Mesendoderm (in vitro differentiated cells): Measurements from ENCODE around the gene HAUS2.
A peak's percentile ranks its signal among the peaks of the same experiment; 100 is the strongest.

Source experiments
- DNase-seq: peaks from one replicate; pipeline ENCODE4 v3.0.0; 2013
- H2AK5ac ChIP-seq: 2 replicates; pipeline ENCODE4 v1.6.1; 2013; ENCODE audit warnings: low read length, inconsistent platforms
- H2BK120ac ChIP-seq: 2 replicates; pipeline ENCODE4 v1.6.1; 2013; ENCODE audit warnings: low read depth, mild to moderate bottlenecking, low read length, moderate library complexity, mixed read lengths
- H2BK15ac ChIP-seq: replicated peaks from 2 replicates; pipeline ENCODE4 v1.6.1; 2013; ENCODE audit warnings: low read depth, mild to moderate bottlenecking, moderate library complexity
- H2BK5ac ChIP-seq: 2 replicates; pipeline ENCODE4 v1.6.1; 2013; ENCODE audit warnings: low read length, inconsistent platforms
- H3K18ac ChIP-seq: 2 replicates; pipeline ENCODE4 v1.6.1; 2013; ENCODE audit warnings: mild to moderate bottlenecking, low read length, mixed read lengths
- H3K23ac ChIP-seq: one replicate; pipeline ENCODE4 v1.6.1; 2013; ENCODE audit warnings: low read length
- H3K27ac ChIP-seq: 2 replicates; pipeline ENCODE4 v1.5.1; 2013; ENCODE audit warnings: low read depth, mild to moderate bottlenecking, inconsistent platforms, low read length, moderate library complexity
- H3K27me3 ChIP-seq: 2 replicates; pipeline ENCODE4 v1.6.1; 2013; ENCODE audit warnings: low read length, control low read depth, mild to moderate bottlenecking, inconsistent platforms; ENCODE audit not compliant: insufficient read depth, poor library complexity
- H3K36me3 ChIP-seq: 2 replicates; pipeline ENCODE4 v1.6.1; 2013; ENCODE audit warnings: low read length, inconsistent platforms; ENCODE audit not compliant: control insufficient read depth, insufficient read depth
- H3K4ac ChIP-seq: one replicate; pipeline ENCODE4 v1.6.1; 2013; ENCODE audit warnings: low read depth, mild to moderate bottlenecking, low read length, moderate library complexity
- H3K4me1 ChIP-seq: 2 replicates; pipeline ENCODE4 v1.6.1; 2013; ENCODE audit warnings: low read depth, low read length, inconsistent platforms; ENCODE audit not compliant: control insufficient read depth
- H3K4me2 ChIP-seq: 2 replicates; pipeline ENCODE4 v1.6.1; 2013; ENCODE audit warnings: low read length
- H3K4me3 ChIP-seq: 2 replicates; pipeline ENCODE4 v1.5.1; 2013; ENCODE audit warnings: mild to moderate bottlenecking, low read length
- H3K56ac ChIP-seq: one replicate; pipeline ENCODE4 v1.6.1; 2013; ENCODE audit warnings: low read length
- H3K79me1 ChIP-seq: 2 replicates; pipeline ENCODE4 v1.6.1; 2013; ENCODE audit warnings: low read length, inconsistent platforms
- H3K79me2 ChIP-seq: 2 replicates; pipeline ENCODE4 v1.6.1; 2013; ENCODE audit warnings: mild to moderate bottlenecking, low read length; ENCODE audit not compliant: control insufficient read depth, insufficient read depth
- H3K9ac ChIP-seq: 2 replicates; pipeline ENCODE4 v1.6.1; 2013; ENCODE audit warnings: low read length, inconsistent platforms
- H4K5ac ChIP-seq: one replicate; pipeline ENCODE4 v1.6.1; 2013; ENCODE audit warnings: low read length
- H4K8ac ChIP-seq: one replicate; pipeline ENCODE4 v1.6.1; 2013; ENCODE audit warnings: low read depth, mild to moderate bottlenecking, control low read depth, low read length, moderate library complexity
- WGBS: extraction: QIAGEN DNeasy Blood & Tissue Kit; methylation state at CpG from one replicate; pipeline ENCODE4 v1.1.7; 2013; ENCODE audit warnings: low lambda C conversion rate, missing lambda C conversion rate; ENCODE audit not compliant: insufficient coverage; ENCODE audit errors: extremely low coverage; 5-methylcytosine and 5-hydroxymethylcytosine counted together

HAUS2 gene

GRCh38 chr15:42533246-42533645 is 15.4 kb upstream of the HAUS2 start:
- H3K56ac ChIP-seq = no peak overlapping the region
- H4K5ac ChIP-seq = no peak overlapping the region
- H2BK120ac ChIP-seq = no peak overlapping the region
- no peak overlapping the region for H3K27ac ChIP-seq
- no CpG with 5 or more reads among the region's 1 CpG for whole genome bisulfite sequencing
- H3K4me3 ChIP-seq = no peak overlapping the region
- no peaks in the 10 kb centered on the region for H3K79me1 ChIP-seq
- H2BK15ac ChIP-seq = no peak overlapping the region
- peaks cover 2% of the 10 kb centered on the region for H3K36me3 ChIP-seq
- H4K8ac ChIP-seq = no peak overlapping the region
- no peaks in the 10 kb centered on the region for H3K27me3 ChIP-seq
- no peaks in the 10 kb centered on the region for H3K79me2 ChIP-seq
- H2AK5ac ChIP-seq = no peak overlapping the region
- no peak overlapping the region for H2BK5ac ChIP-seq
- no peak overlapping the region for H3K23ac ChIP-seq
- H3K4me2 ChIP-seq = no peak overlapping the region
- H3K18ac ChIP-seq = no peak overlapping the region
- H3K4me1 ChIP-seq = no peaks in the 10 kb centered on the region
- no peak for DNase-seq
- no peak overlapping the region for H3K4ac ChIP-seq
- no peak overlapping the region for H3K9ac ChIP-seq

GRCh38 chr15:42544853-42545629 is 3.6 kb upstream of the HAUS2 start:
- no peak overlapping the region for H3K4me3 ChIP-seq
- H4K5ac ChIP-seq = no peak overlapping the region
- no peak overlapping the region for H3K27ac ChIP-seq
- DNase-seq = no peak
- peaks cover 10% of the 10 kb centered on the region for H3K79me1 ChIP-seq
- H3K79me2 ChIP-seq = peaks cover 11% of the 10 kb centered on the region
- H2BK120ac ChIP-seq = no peak overlapping the region
- no peak overlapping the region for H2AK5ac ChIP-seq
- H3K36me3 ChIP-seq = no peaks in the 10 kb centered on the region
- H3K27me3 ChIP-seq = no peaks in the 10 kb centered on the region
- H4K8ac ChIP-seq = no peak overlapping the region
- no peak overlapping the region for H3K9ac ChIP-seq
- H2BK15ac ChIP-seq = no peak overlapping the region
- H3K4me2 ChIP-seq = no peak overlapping the region
- H3K4ac ChIP-seq = no peak overlapping the region
- H3K4me1 ChIP-seq = peaks cover 5% of the 10 kb centered on the region
- H2BK5ac ChIP-seq = no peak overlapping the region
- no CpG with 5 or more reads among the region's 4 CpGs for WGBS
- H3K56ac ChIP-seq = no peak overlapping the region
- no peak overlapping the region for H3K23ac ChIP-seq
- H3K18ac ChIP-seq = no peak overlapping the region

- Histone ChIP-seq H4K8ac (no peak overlapping the region), H3K4me2 (peak overlapping the region; percentile 88), H3K23ac (no peak overlapping the region), H3K27me3 (no peaks in the 10 kb centered on the region), H3K4me3 (peak overlapping the region; percentile 100), H3K9ac (peak overlapping the region; percentile 99), H3K4me1 (peaks cover 5% of the 10 kb centered on the region), H3K27ac (no peak overlapping the region), H3K79me1 (peaks cover 13% of the 10 kb centered on the region), H3K79me2 (peaks cover 21% of the 10 kb centered on the region), H2BK5ac (no peak overlapping the region), H2AK5ac (no peak overlapping the region), H3K36me3 (no peaks in the 10 kb centered on the region), H2BK120ac (no peak overlapping the region), H2BK15ac (no peak overlapping the region), H3K56ac (peak overlapping the region; percentile 99), H3K4ac (no peak overlapping the region), H3K18ac (no peak overlapping the region), H4K5ac (no peak overlapping the region)
- WGBS = no CpG with 5 or more reads among the region's 9 CpGs
- DNase-seq = no peak
These were observed 755 bp upstream of the HAUS2 start for GRCh38 chr15:42547918-42548248.

- no CpG with 5 or more reads among the region's 15 CpGs for WGBS
These were observed 424 bp downstream of the HAUS2 start for GRCh38 chr15:42549032-42549491.

GRCh38 chr15:42549741-42550392 is 1.2 kb downstream of the HAUS2 start:
- Histone ChIP-seq H2BK5ac (no peak overlapping the region), H3K4ac (no peak overlapping the region)
- no CpG with 5 or more reads among the region's 12 CpGs for WGBS

More at GRCh38 chr15:42549032-42549491, 424 bp downstream of the HAUS2 start:
- Histone ChIP-seq H3K23ac (no peak overlapping the region), H2BK5ac (peak overlapping the region; percentile 67), H3K9ac (peak overlapping the region; percentile 99), H2BK15ac (no peak overlapping the region), H4K8ac (no peak overlapping the region), H3K36me3 (no peaks in the 10 kb centered on the region), H2BK120ac (no peak overlapping the region), H3K4me3 (peak overlapping the region; percentile 100), H3K79me1 (peaks cover 15% of the 10 kb centered on the region), H3K4me1 (peaks cover 5% of the 10 kb centered on the region), H3K4me2 (peak overlapping the region; percentile 32), H3K79me2 (peaks cover 26% of the 10 kb centered on the region), H3K27ac (no peak overlapping the region), H4K5ac (no peak overlapping the region), H3K18ac (peak overlapping the region; percentile 2), H3K56ac (peak overlapping the region; percentile 99), H2AK5ac (no peak overlapping the region), H3K27me3 (no peaks in the 10 kb centered on the region), H3K4ac (no peak overlapping the region)
- peak; percentile 62 for DNase-seq

More at GRCh38 chr15:42549741-42550392, 1.2 kb downstream of the HAUS2 start:
- no peak overlapping the region for H4K8ac ChIP-seq
- H3K4me3 ChIP-seq = no peak overlapping the region
- no peaks in the 10 kb centered on the region for H3K27me3 ChIP-seq
- no peak overlapping the region for H2AK5ac ChIP-seq
- H4K5ac ChIP-seq = no peak overlapping the region
- H3K27ac ChIP-seq = no peak overlapping the region
- peak overlapping the region; percentile 17 for H3K56ac ChIP-seq
- H3K79me1 ChIP-seq = peaks cover 15% of the 10 kb centered on the region
- H3K18ac ChIP-seq = no peak overlapping the region
- no peak overlapping the region for H3K23ac ChIP-seq
- H3K79me2 ChIP-seq = peaks cover 26% of the 10 kb centered on the region
- H3K9ac ChIP-seq = peak overlapping the region; percentile 48
- peak overlapping the region; percentile 56 for H3K4me2 ChIP-seq
- DNase-seq = no peak
- H3K36me3 ChIP-seq = no peaks in the 10 kb centered on the region
- H2BK120ac ChIP-seq = no peak overlapping the region
- peaks cover 5% of the 10 kb centered on the region for H3K4me1 ChIP-seq
- H2BK15ac ChIP-seq = no peak overlapping the region
